GDM1 (cell line): Measurements from ENCODE around the gene PAQR9.

Source experiments
- DNase-seq: peaks from one replicate; lab custom pipeline; 2025; lab: John Stamatoyannopoulos, UW

PAQR9 gene

GRCh38 chr3:142982038-142982773, 18.7 kb upstream of the PAQR9 start:
- no peak for DNase-seq

GRCh38 chr3:142981108-142981507, 17.6 kb upstream of the PAQR9 start:
- DNase-seq = peak; percentile 11

- no peak for DNase-seq
Observed at GRCh38 chr3:142977399-142977728, 13.9 kb upstream of the PAQR9 start.

GRCh38 chr3:142976621-142977398, 13.3 kb upstream of the PAQR9 start:
- DNase-seq = peak; percentile 48

GRCh38 chr3:142975316-142975995, 12.0 kb upstream of the PAQR9 start:
- no peak for DNase-seq

GRCh38 chr3:142973217-142974009, 9.9 kb upstream of the PAQR9 start:
- no peak for DNase-seq

GRCh38 chr3:142972092-142972753, 8.7 kb upstream of the PAQR9 start:
- no peak for DNase-seq

GRCh38 chr3:142971431-142971830, 8.0 kb upstream of the PAQR9 start:
- DNase-seq = no peak

- no peak for DNase-seq
Observed at GRCh38 chr3:142968319-142969025, 5.0 kb upstream of the PAQR9 start.

- DNase-seq = no peak
Observed at GRCh38 chr3:142966808-142967207, 3.3 kb upstream of the PAQR9 start.

GRCh38 chr3:142965581-142965980, 2.1 kb upstream of the PAQR9 start:
- DNase-seq = no peak

- DNase-seq = no peak
Observed at GRCh38 chr3:142963234-142963515, 299 bp downstream of the PAQR9 start.

- DNase-seq = no peak
Observed at GRCh38 chr3:142962520-142963233, 797 bp downstream of the PAQR9 start.

- no peak for DNase-seq
Observed at GRCh38 chr3:142962175-142962519, 1.3 kb downstream of the PAQR9 start.

- DNase-seq = no peak
Observed at GRCh38 chr3:142961539-142961938, 1.9 kb downstream of the PAQR9 start.

GRCh38 chr3:142960322-142960850, 3.1 kb downstream of the PAQR9 start:
- no peak for DNase-seq

- no peak for DNase-seq
Observed at GRCh38 chr3:142958707-142959106, 4.8 kb downstream of the PAQR9 start.

- no peak for DNase-seq
Observed at GRCh38 chr3:142953443-142953842, 10.0 kb downstream of the PAQR9 start.

GRCh38 chr3:142952272-142953193, 10.9 kb downstream of the PAQR9 start:
- DNase-seq = no peak
